OCI-LY7 (cell line): ENCODE measurements around the gene MCM3. TPM values are rescaled to one million over a fixed set of nuclear protein-coding genes. Genes with fewer than 3 reads are reported as not detected.

Source experiments
- BruUV-seq: library from RNA; stranded (reverse); fragments of 400-500 nt; replicated peaks from 2 replicates; lab custom pipeline; 2021; lab: Mats Ljungman, UMichigan
- CTCF ChIA-PET: fragments of 300-600 bp; sonication (Branson Sonifier 250); formaldehyde crosslinking; loops from one replicate; lab custom pipeline; 2022; ENCODE audit warnings: antibody characterized with exemption; ENCODE audit not compliant: unreplicated experiment; lab: Charles Lee
- POLR2A ChIA-PET: fragments of 300-600 bp; sonication (Branson Sonifier 250); formaldehyde crosslinking; loops from one replicate; lab custom pipeline; 2022; ENCODE audit warnings: antibody characterized with exemption; lab: Charles Lee
- DNase-seq: peaks from one replicate; pipeline ENCODE4 v3.0.0-alpha.2; 2015; ENCODE audit warnings: low spot score
- H2AFZ ChIP-seq: fragments of 200-600 bp; sonication (generic), shearing (Covaris generic); 2 replicates; pipeline ENCODE4 v1.6.1; 2014; ENCODE audit warnings: mild to moderate bottlenecking, antibody characterized with exemption, low read length, moderate library complexity
- H3K27ac ChIP-seq: fragments of 200-600 bp; sonication (generic); 2 replicates; pipeline ENCODE4 v1.5.1; 2014; ENCODE audit warnings: mixed run types, low read depth, mild to moderate bottlenecking, moderate library complexity, low read length, inconsistent platforms; ENCODE audit not compliant: poor library complexity, severe bottlenecking
- H3K36me3 ChIP-seq: fragments of 200-600 bp; sonication (generic); 2 replicates; pipeline ENCODE4 v1.6.1; 2014; ENCODE audit warnings: mild to moderate bottlenecking, antibody characterized with exemption, low read length, moderate library complexity, mixed read lengths; ENCODE audit not compliant: insufficient read depth
- H3K4me1 ChIP-seq: fragments of 200-600 bp; sonication (generic); 2 replicates; pipeline ENCODE4 v1.5.1; 2014; ENCODE audit warnings: mild to moderate bottlenecking, low read length; ENCODE audit not compliant: insufficient read depth, poor library complexity, severe bottlenecking
- H3K4me2 ChIP-seq: fragments of 200-600 bp; sonication (generic); 2 replicates; pipeline ENCODE4 v1.6.1; 2014; ENCODE audit warnings: mild to moderate bottlenecking, low read length
- H3K4me3 ChIP-seq: fragments of 200-600 bp; sonication (generic); 2 replicates; pipeline ENCODE4 v1.5.1; 2014; ENCODE audit warnings: mild to moderate bottlenecking, low read depth, low read length; ENCODE audit not compliant: poor library complexity, severe bottlenecking
- H3K79me2 ChIP-seq: fragments of 200-600 bp; sonication (generic); 2 replicates; pipeline ENCODE4 v1.6.1; 2016; ENCODE audit warnings: low read depth, mild to moderate bottlenecking, low read length, moderate library complexity, mixed read lengths; ENCODE audit not compliant: insufficient read depth
- H3K9me2 ChIP-seq: fragments of 200-600 bp; sonication (generic); 2 replicates; pipeline ENCODE4 v1.6.1; 2016; ENCODE audit warnings: mild to moderate bottlenecking, low read length, mixed read lengths; ENCODE audit not compliant: insufficient read depth
- H3K9me3 ChIP-seq: fragments of 200-600 bp; sonication (generic); 2 replicates; pipeline ENCODE4 v1.6.1; 2014; ENCODE audit warnings: mild to moderate bottlenecking, mixed run types, low read length, mixed read lengths
- H4K20me1 ChIP-seq: fragments of 200-600 bp; sonication (generic); 2 replicates; pipeline ENCODE4 v1.6.1; 2014; ENCODE audit warnings: mild to moderate bottlenecking, antibody characterized with exemption, low read length, moderate library complexity, mixed read lengths; ENCODE audit not compliant: insufficient read depth
- CTCF ChIP-seq: fragments of 200-600 bp; sonication (generic); conservative IDR thresholded peaks from 2 replicates; pipeline ENCODE4 v1.5.1; 2014; ENCODE audit warnings: mild to moderate bottlenecking, antibody characterized with exemption, low read length, moderate library complexity, mixed read lengths
- EZH2phosphoT487 ChIP-seq: fragments of 200-600 bp; sonication (generic); IDR thresholded peaks from 2 replicates; pipeline ENCODE4 v1.6.1; 2018; ENCODE audit warnings: low read depth, borderline replicate concordance, mild to moderate bottlenecking, mixed run types, antibody characterized with exemption, low read length, moderate library complexity, mixed read lengths
- intact Hi-C: fragments of 100-400 bp; cut with micrococcal nuclease; formaldehyde crosslinking; loops from one replicate; pipeline ENCODE4 v1.10.0; 2022; ENCODE audit not compliant: unreplicated experiment
- total RNA-seq, 2 experiments: library from RNA; depleted of rRNA in 1 of 2; stranded (reverse); fragments of >200 nt in 1 of 2; shearing (Covaris generic) in 1 of 2; gene quantifications; 2 replicates each; pipeline ENCODE4 v1.2.3, GENCODE V29; 2014 to 2022

Gene MCM3
- total RNA-seq, 2 experiments from 2014 or later = 272 to 295 TPM

GRCh38 chr6:52301326-52301725 is 16.8 kb upstream of the MCM3 start:
- Histone ChIP-seq H3K27ac (no peak overlapping the region), H3K9me2 (no peaks in the 10 kb centered on the region), H3K9me3 (no peaks in the 10 kb centered on the region; the same call in 1 of the 2 replicates), H3K79me2 (peaks cover 22% of the 10 kb centered on the region; the same call in 1 of the 2 replicates), H3K4me1 (peaks cover 54% of the 10 kb centered on the region), H2AFZ (no peak overlapping the region), H4K20me1 (no peaks in the 10 kb centered on the region), H3K4me3 (no peak overlapping the region), H3K36me3 (peaks cover 22% of the 10 kb centered on the region), H3K4me2 (no peak overlapping the region)
- intact Hi-C loops = no loop called here
- no TSS peak for BruUV-seq
- TF ChIP-seq EZH2phosphoT487 = no peak
- no peak for TF ChIP-seq CTCF
- POLR2A ChIA-PET = interaction anchor here (1.0 to 2.3 kb wide), 2 partner anchors 16 to 67 kb away, joined by 3 to 11 read pairs; partner anchors contain the start of gene MCM3
- CTCF ChIA-PET = no interaction called here
- no peak for DNase-seq

- no peak for TF ChIP-seq CTCF
- TF ChIP-seq EZH2phosphoT487 = no peak
- no peak for DNase-seq
- H3K9me2 ChIP-seq = no peaks in the 10 kb centered on the region
- no peaks in the 10 kb centered on the region for H4K20me1 ChIP-seq
- H3K4me3 ChIP-seq = no peak overlapping the region
- intact Hi-C loops = no loop called here
- H3K36me3 ChIP-seq = peaks cover 30% of the 10 kb centered on the region
- BruUV-seq = no TSS peak
- H3K4me2 ChIP-seq = no peak overlapping the region
- peaks cover 21% of the 10 kb centered on the region; the same call in 1 of the 2 replicates for H3K79me2 ChIP-seq
- H3K4me1 ChIP-seq = peaks cover 49% of the 10 kb centered on the region
- CTCF ChIA-PET = no interaction called here
- no peak overlapping the region for H2AFZ ChIP-seq
- no peak overlapping the region for H3K27ac ChIP-seq
- H3K9me3 ChIP-seq = peaks cover 6% of the 10 kb centered on the region; the same call in 1 of the 2 replicates
- POLR2A ChIA-PET = interaction anchor here (0.6 to 2.3 kb wide), 3 partner anchors 15 to 68 kb away, joined by 3 to 11 read pairs (median 4); partner anchors contain the start of gene MCM3
These were observed 16.0 kb upstream of the MCM3 start for GRCh38 chr6:52300489-52300931.

GRCh38 chr6:52299653-52300052 is 15.1 kb upstream of the MCM3 start:
- peaks cover 30% of the 10 kb centered on the region for H3K36me3 ChIP-seq
- H4K20me1 ChIP-seq = no peaks in the 10 kb centered on the region
- H2AFZ ChIP-seq = no peak overlapping the region
- H3K79me2 ChIP-seq = peaks cover 12% of the 10 kb centered on the region; the same call in 1 of the 2 replicates
- H3K9me2 ChIP-seq = no peaks in the 10 kb centered on the region
- no peak overlapping the region for H3K27ac ChIP-seq
- H3K4me1 ChIP-seq = peaks cover 40% of the 10 kb centered on the region
- ChIA-PET POLR2A (interaction anchor here (0.8 to 2.3 kb wide), 5 partner anchors 8 to 268 kb away, joined by 3 to 11 read pairs (median 4); partner anchors contain the start of gene MCM3), CTCF (no interaction called here)
- intact Hi-C loops = no loop called here
- DNase-seq = no peak
- BruUV-seq = no TSS peak
- peaks cover 6% of the 10 kb centered on the region; the same call in 1 of the 2 replicates for H3K9me3 ChIP-seq
- no peak overlapping the region for H3K4me3 ChIP-seq
- no peak overlapping the region for H3K4me2 ChIP-seq
- TF ChIP-seq EZH2phosphoT487 = no peak
- TF ChIP-seq CTCF = no peak
